Astrocyte of the spinal cord (primary cell): ENCODE data around the gene ST6GALNAC3.

Source experiments
- DNase-seq: peaks from one replicate; pipeline ENCODE4 v3.0.0; 2011; ENCODE audit warnings: low read depth, low spot score
- H3K4me3 ChIP-seq: 2 replicates; pipeline ENCODE4 v1.5.1; 2011; ENCODE audit warnings: low read depth, mild to moderate bottlenecking, low read length, moderate library complexity
- in situ Hi-C: cut with HindIII; loops from 2 replicates; pipeline ENCODE4 v1.10.0; 2017; ENCODE audit warnings: low sequenced_read_pairs
- TF ChIP-seq, protein P1 (sequence below): IDR thresholded peaks from 2 replicates; pipeline ENCODE4 v1.5.1; 2012; ENCODE audit warnings: low read depth, mild to moderate bottlenecking, low read length, inconsistent platforms

ST6GALNAC3 gene

DNA sequence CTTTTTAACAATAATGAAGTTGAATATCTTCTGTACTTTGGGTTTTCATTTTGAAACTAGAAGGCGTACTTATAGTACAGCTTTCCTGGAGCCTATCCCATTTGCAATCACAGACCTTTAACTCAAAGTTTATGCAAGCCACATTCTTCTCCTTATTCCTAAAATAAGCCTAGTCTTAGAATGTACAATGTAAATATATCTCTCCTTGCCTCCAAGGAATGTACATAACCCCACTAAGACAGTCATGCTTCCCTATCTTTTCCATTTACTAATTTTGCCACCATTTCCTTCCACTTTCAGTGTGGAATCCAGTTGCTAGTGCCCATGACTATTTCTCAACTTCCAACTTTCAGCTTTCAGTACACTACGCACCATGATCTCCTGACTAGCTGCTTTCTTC is 327.6 kb downstream of the ST6GALNAC3 start:
- in situ Hi-C loops, result no loop called here
- DNase-seq, result no peak
- no peak overlapping the region for H3K4me3 ChIP-seq
- TF ChIP-seq, protein P1, sequence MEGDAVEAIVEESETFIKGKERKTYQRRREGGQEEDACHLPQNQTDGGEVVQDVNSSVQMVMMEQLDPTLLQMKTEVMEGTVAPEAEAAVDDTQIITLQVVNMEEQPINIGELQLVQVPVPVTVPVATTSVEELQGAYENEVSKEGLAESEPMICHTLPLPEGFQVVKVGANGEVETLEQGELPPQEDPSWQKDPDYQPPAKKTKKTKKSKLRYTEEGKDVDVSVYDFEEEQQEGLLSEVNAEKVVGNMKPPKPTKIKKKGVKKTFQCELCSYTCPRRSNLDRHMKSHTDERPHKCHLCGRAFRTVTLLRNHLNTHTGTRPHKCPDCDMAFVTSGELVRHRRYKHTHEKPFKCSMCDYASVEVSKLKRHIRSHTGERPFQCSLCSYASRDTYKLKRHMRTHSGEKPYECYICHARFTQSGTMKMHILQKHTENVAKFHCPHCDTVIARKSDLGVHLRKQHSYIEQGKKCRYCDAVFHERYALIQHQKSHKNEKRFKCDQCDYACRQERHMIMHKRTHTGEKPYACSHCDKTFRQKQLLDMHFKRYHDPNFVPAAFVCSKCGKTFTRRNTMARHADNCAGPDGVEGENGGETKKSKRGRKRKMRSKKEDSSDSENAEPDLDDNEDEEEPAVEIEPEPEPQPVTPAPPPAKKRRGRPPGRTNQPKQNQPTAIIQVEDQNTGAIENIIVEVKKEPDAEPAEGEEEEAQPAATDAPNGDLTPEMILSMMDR, result no peak

DNA sequence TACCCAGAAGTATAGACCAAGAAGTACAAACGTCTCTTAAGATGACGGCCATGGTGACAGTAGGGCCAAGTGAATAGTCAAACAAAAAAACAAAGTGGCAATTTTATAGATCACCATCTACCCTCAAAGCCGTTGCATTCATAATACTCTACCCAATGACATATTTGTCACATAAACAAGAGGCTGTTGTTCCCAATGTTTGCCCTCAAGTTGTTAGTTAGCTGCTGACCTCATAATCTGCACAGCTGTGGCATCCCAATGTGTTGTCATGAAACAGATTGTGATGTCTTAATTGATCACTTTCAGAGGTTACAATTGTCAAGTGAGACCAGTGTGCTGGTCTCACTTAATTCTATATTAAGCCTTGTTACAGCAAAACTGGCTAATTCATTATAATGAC is 333.8 kb downstream of the ST6GALNAC3 start:
- H3K4me3 ChIP-seq, result no peak overlapping the region
- in situ Hi-C loops, result no loop called here
- no peak for DNase-seq
- TF ChIP-seq, protein P1, result no peak

DNA sequence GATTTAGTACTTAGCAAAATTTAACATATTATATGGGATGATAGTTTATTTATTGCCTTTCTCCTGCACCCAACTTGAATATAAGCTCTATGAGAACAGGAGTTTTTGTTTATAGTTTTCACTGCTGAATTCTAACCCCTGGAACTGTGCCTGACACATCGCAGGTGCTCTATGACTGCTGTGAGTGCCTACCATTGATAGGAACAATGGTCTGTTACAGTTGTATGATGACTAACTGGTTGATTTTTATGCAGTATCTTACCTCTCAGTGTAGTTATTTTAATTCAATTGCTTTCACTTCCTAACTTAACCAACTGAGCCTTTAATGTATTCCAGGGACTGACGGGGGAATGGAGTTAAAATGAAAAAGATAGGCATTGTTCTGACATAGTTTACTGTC is 336.0 kb downstream of the ST6GALNAC3 start:
- in situ Hi-C loops, result no loop called here
- TF ChIP-seq, protein P1, result no peak
- no peak overlapping the region for H3K4me3 ChIP-seq
- no peak for DNase-seq

DNA sequence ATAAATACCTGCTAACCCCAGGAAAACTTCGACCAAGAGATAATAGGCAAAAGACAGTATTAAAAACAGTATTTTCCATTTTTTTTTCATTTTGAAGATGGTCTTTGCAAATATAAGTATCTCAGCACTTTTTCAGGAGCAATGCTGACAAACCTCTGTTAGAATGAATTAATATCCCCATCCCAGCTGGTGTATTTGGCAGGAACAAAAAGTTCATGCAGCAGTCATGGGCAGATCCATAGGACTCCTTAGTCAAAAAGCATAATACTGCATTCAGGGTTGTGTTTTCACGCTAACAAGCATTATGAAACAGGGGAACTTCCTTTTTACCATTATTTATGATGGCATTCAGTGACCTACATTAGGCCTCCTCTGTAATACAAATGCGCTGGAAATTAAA is 344.0 kb downstream of the ST6GALNAC3 start:
- in situ Hi-C loops, result no loop called here
- H3K4me3 ChIP-seq, result no peak overlapping the region
- DNase-seq, result no peak
- TF ChIP-seq, protein P1, result no peak

DNA sequence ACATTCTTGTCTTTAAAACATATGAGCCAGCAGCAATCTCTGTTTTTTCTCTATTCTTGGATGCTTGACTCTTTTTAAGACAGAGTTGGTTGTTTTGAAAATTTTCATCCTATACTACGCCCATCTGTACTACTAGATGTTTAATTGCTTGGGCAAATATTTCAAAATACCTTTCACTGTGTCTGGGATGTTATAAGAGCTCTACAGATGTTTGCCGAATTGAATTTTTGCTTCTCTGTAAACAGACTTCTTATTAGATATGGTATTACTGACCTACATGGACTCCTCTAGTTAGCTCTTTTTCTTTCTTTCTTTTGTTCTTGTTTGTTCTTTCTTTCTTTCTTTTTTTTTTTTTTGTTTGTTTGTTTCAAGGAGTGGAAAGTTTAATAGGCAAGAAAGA is 345.1 kb downstream of the ST6GALNAC3 start:
- DNase-seq, result no peak
- TF ChIP-seq, protein P1, result no peak
- in situ Hi-C loops, result no loop called here
- H3K4me3 ChIP-seq, result no peak overlapping the region

DNA sequence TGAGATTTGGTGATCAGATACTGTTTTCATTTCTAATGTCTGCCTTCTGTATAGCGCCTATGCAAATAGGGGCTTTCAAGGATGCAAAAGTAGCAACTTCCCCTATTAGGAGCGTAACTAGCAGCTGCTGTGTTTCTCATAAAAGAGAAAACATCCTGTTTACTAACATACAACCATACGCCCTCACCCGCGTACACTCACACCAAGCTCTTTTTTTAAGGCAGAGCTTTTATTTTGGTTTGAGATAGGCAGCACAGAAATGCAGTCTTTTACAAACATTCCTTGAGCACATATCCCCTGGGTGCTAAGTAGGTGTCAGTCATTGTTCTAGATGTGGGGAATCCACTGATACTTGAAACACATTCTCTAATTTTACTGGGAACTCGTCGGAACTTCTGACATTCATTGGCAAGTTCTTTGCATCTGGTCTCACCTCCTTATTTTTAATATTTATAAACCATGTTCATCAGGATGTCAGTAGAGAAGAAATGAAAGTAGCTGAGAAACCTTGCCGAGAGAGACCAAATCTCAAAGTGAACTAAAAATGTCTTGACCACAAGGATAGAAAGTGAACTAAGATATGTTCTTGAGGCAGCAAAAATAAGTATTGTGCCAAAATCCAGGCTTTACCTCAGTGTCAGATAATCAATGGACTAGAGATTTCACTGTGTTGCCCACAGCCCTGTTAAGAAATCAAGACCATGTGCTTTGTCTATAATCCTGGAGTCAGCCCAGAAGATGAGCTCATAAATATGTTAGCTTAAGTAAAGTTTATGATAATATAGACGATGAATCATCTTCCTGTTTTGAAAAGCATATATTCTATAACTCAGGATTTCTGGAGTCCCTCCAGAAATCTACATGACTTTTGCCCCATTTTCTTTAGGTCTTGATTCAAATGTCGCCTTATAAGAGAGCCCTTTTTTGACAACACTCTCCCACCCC is 350.9 kb downstream of the ST6GALNAC3 start:
- no peak overlapping the region for H3K4me3 ChIP-seq
- peak; percentile 66 for DNase-seq
- TF ChIP-seq, protein P1, result no peak
- in situ Hi-C loops, result no loop called here
